GM19239 (cell line): ENCODE results near the gene DDX51.
A peak's percentile ranks its signal among the peaks of the same experiment; 100 is the strongest.
"Not testable (repeated sequence)": the region's sequence is repeated elsewhere in the genome, so short reads cannot be mapped to it uniquely, and the experiment has no call there.

Experiments
- DNase-seq: peaks from one replicate; pipeline ENCODE4 v3.0.0; 2011; ENCODE audit warnings: low spot score; ENCODE audit not compliant: insufficient read length
- FAIRE-seq: peaks from 2 replicates; lab custom pipeline; 2011; peaks lifted over from hg19 to GRCh38; lab: Jason Lieb, UNC

DDX51 gene

GRCh38 chr12:132156573-132157325, 12.6 kb upstream of the DDX51 start:
- FAIRE-seq (no peak), DNase-seq (no peak)

- FAIRE-seq, result no peak
- no peak for DNase-seq
These were observed 11.9 kb upstream of the DDX51 start for GRCh38 chr12:132155771-132156572.

DNA sequence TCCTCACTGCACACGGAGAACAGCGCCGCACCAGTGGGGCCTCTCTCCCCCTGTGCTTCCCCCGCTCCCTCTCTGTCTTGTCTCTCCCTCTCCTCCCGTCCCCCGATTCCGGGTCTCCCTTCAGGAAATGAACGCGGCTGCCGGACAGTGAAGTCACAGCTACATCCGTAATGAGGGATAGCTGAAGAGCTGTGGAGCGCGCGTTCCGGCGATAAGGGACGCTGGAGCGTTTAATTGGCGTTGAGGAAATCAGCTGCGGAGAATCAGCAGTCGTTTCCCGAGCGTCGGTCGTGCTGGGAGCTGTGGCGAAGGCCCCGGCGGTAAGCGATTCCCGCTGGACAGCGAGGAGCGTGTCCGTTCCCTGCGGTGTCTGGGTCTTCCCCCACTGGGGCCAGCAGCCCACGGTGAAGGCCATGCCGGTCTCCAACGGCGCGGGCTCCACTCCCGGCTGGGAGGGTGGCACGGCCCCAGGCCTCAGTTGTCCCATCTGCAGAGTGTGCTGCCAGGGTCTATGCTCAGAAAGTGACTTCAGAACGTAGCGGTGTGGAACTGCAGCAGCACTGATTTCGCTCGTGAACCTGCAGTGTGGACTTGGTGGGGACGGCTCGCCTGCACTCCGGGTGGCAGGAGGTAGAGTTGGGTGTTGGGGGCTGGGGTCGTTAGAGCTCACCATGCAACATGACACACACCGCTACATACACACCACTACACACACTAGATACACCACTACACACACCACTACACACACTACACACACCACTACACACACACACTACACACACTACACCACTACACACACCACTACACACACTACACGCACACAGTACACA, 11.0 kb upstream of the DDX51 start:
- FAIRE-seq, result no peak

GRCh38 chr12:132154341-132154761, 10.2 kb upstream of the DDX51 start:
- DNase-seq (no peak), FAIRE-seq (no peak)

More for the DNA sequence above, 11.0 kb upstream of the DDX51 start:
- DNase-seq, result no peak

DNA sequence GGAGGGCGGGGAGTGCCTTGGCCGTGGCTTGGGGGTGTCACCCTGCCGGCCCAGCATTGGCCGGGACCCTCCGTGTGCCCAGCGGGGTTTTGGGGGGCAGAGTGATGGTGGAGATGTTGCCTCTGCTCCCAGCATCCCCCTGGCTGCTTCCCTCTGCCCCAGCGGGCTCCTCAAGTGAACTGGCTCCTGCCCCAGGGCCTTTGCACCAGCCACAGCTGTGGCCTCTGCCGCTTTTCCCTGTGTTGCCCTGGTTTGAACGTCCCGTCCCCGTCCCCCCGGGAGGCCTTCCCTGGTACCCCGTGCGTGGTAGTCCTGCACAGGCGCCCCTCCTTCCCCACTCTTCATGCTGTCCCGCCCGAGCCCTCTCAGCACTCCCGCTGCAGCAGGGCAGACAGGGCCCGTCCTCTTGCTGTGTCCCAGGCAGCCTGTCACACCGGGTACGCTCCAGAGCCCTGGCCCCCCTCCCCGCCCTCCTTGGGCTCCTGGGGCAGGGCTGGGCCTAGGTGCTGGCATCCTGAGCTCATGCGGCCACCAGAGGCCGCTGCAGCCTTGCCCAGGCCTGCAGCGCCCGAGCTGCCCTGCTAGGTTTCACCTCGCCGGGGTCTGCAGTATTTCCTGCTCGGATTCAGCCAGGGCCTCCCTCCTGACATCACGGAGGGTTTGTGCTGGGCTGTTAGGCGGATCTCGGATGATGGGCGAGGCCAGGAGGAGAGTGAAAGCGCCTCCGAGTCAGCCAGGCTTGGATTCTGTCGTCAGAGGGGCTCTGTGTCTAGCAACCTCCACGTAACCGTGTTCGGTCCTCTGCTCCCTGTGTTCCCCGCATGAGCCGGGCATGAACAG, 9.6 kb upstream of the DDX51 start:
- no peak for FAIRE-seq
- DNase-seq, result peak; percentile 95

GRCh38 chr12:132152953-132153352, 8.8 kb upstream of the DDX51 start:
- DNase-seq (no peak), FAIRE-seq (no peak)

GRCh38 chr12:132152411-132152821, 8.3 kb upstream of the DDX51 start:
- no peak for DNase-seq
- FAIRE-seq, result no peak

GRCh38 chr12:132151766-132152410, 7.8 kb upstream of the DDX51 start:
- FAIRE-seq, result no peak
- DNase-seq, result no peak

GRCh38 chr12:132151145-132151765, 7.1 kb upstream of the DDX51 start:
- DNase-seq, result no peak
- no peak for FAIRE-seq

DNA sequence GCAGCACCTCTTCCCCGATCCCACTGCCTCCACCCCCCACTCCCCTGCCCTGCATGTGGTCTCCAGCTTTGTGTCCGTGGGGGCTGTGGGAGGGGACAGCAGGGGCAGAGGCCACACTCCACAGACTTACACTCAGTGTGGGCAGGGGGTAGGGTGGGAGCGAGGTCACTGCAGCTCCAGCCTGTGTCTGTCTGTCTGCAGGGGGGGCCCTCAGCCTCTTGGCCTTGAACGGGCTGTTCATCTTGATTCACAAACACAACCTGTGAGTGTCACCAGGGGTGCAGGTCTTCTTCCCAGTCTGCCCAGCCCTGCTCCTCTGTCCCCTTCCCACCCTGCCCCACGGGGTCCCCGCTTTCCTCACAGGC, 6.6 kb upstream of the DDX51 start:
- DNase-seq (no peak), FAIRE-seq (no peak)

DNA sequence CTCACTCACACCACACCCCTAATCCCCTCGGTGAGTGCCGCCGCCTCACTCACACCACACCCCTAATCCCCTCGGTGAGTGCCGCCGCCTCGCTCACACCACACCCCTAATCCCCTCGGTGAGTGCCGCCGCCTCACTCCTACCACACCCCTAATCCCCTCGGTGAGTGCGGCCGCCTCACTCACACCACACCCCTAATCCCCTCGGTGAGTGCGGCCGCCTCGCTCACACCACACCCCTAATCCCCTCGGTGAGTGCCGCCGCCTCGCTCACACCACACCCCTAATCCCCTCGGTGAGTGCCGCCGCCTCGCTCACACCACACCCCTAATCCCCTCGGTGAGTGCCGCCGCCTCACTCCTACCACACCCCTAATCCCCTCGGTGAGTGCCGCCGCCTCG, 5.4 kb upstream of the DDX51 start:
- FAIRE-seq, result not testable (repeated sequence)

DNA sequence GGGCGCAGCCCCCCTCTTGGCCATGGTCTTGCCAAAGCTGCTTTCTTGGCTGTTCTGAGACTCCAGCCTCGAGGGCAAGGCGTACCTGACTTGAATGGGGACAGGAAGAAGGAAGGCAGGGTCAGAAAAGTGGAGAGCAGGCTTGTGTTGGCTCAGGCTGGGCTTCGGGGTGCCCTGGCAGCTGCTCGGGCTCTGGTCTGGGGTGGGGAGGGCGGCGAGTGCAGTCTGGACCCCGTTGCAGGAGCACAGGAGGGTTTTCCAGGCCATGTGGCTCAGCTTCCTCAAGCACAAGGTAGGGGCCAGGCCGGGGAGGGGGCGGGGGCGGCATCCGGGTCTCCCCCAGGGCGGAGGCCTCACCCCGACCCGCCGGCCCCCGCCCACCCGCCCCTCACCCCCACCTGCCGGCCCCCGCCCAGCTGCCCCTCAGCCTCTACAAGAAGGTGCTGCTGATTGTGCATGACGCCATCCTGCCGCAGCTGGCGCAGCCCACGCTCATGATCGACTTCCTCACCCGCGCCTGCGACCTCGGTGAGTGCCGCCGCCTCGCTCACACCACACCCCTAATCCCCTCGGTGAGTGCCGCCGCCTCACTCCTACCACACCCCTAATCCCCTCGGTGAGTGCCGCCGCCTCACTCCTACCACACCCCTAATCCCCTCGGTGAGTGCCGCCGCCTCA, 4.4 kb upstream of the DDX51 start:
- DNase-seq, result no peak
- no peak for FAIRE-seq

More for the DNA sequence above, 5.4 kb upstream of the DDX51 start:
- not testable (repeated sequence) for DNase-seq

- FAIRE-seq (no peak), DNase-seq (no peak)
These were observed 3.6 kb upstream of the DDX51 start for GRCh38 chr12:132147423-132148367.

DNA sequence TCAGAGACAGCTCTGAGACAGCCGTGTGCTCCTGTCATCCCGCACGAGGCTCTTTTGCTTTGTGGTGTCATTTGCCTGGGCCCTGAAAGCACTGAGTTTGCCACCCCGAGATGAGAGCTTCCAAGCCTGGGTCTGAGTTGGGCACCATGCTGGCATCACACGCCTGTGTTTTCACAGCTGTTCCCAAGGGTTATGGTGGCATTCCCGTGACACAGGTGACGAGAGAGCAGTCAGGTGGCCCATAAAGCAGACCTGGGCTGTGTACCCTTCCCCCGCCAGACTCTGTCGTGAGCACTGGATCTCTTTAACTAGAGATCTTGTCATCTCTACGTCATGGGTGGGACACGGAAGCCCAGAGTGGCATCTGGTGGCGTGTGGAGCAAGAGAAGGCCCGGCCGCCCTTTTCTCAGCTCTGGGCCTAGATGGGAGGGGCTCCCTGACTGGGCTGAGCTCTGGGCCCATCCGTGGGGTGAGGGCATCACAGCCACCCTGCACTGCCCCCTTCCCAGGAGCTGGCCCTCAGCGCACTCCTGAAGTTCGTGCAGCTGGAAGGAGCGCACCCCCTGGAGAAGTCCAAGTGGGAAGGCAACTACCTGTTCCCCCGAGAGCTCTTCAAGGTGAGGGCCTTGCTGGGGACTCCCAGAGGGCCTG, 2.8 kb upstream of the DDX51 start:
- FAIRE-seq (no peak), DNase-seq (no peak)

DNA sequence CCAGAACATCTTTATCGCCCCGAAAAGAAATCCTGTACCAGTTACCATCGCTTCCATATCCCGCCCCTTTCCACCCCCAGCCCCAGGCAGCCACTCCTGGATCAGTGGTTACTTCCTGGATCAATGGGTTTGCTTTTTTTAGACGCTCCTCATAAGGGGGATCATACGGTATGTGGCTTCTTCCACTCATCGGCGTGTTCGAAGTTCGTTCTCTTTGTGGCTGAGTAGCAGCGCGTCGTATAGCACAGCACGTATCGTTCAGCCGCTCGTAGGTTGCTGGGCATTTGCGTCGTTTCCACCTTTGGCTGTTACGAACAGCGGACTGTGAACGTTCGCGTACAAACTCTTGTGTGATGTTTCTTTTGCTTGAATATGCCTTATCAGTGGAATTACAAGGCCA, 2.0 kb upstream of the DDX51 start:
- FAIRE-seq (no peak), DNase-seq (no peak)

DNA sequence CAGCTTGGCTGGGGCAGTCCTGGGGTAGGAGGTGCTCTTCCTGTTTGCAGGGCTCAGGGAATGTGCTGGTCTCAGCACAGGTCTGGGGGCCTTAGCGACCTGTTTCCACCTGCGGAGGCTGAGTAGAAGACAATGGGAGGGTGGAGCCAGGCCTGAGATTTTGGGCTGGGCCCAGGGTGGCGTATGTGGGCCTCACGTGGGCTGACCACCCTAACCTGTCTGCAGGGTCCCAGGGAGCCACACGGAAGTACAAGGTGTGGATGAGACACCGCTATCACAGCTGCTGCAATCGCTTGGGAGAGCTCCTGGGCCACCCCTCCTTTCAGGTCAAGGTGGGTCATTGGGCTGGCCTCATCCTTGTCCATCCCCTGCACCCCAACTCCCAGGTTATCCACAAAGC, 1.2 kb upstream of the DDX51 start:
- FAIRE-seq, result no peak
- no peak for DNase-seq

- FAIRE-seq (no peak), DNase-seq (no peak)
These were observed 670 bp upstream of the DDX51 start for GRCh38 chr12:132144810-132145168.
